Gastrocnemius medialis (tissue), 4 donors: ENCODE results near the gene DPYSL5. TPM values are rescaled to one million over a fixed set of nuclear protein-coding genes. Genes with fewer than 3 reads are reported as not detected.

Source experiments
- ATAC-seq, 2 donors: fragments of 150-250 bp; one replicate each; pipeline ENCODE4 v1.9.1; 2016
- DNase-seq, 2 donors: peaks; one replicate each; pipeline ENCODE4 v3.0.0-alpha.2; 2019
- H3K27ac ChIP-seq, 4 donors: fragments of 200-600 bp; sonication (generic); 1 replicate in 1 of 4; 2 replicates in 3 of 4; pipeline ENCODE4 v1.5.1; 2016 to 2018; ENCODE audit warnings: mild to moderate bottlenecking in 2 of 4, moderate library complexity in 1 of 4
- H3K27me3 ChIP-seq, 3 donors: fragments of 200-600 bp; sonication (generic) in 2 of 3; 1 replicate in 1 of 3; 2 replicates in 2 of 3; pipeline versions ENCODE4 v1.5.1 to v1.6.0; 2016 to 2019; ENCODE audit warnings: mild to moderate bottlenecking in 1 of 3, moderate library complexity in 1 of 3
- H3K36me3 ChIP-seq, 2 donors: fragments of 200-600 bp; sonication (generic) in 1 of 2; one replicate each; pipeline ENCODE4 v1.5.1; 2017 to 2018
- H3K4me1 ChIP-seq, 2 donors: fragments of 200-600 bp; sonication (generic) in 1 of 2; one replicate each; pipeline ENCODE4 v1.5.1; 2016 to 2017; ENCODE audit warnings: mild to moderate bottlenecking in 2 of 2
- H3K4me3 ChIP-seq, 4 donors: fragments of 200-600 bp; sonication (generic) in 3 of 4; 1 replicate in 1 of 4; 2 replicates in 3 of 4; pipeline ENCODE4 v1.5.1; 2016 to 2019; ENCODE audit warnings: mild to moderate bottlenecking in 2 of 4
- H3K9me3 ChIP-seq, 3 donors: fragments of 200-600 bp; sonication (generic) in 2 of 3; 1 replicate in 1 of 3; 2 replicates in 2 of 3; pipeline ENCODE4 v1.5.1; 2016 to 2019
- CTCF ChIP-seq, 5 experiments: fragments of 450-650 bp in 3 of 5; fragments of 200-600 bp in 2 of 5; sonication (generic) in 2 of 5; IDR thresholded peaks in 4 of 5; conservative IDR thresholded peaks in 1 of 5; 1 replicate in 4 of 5; 2 replicates in 1 of 5; pipeline ENCODE4 v1.5.1; 2016 to 2019; ENCODE audit warnings: antibody characterized with exemption in 5 of 5, mild to moderate bottlenecking in 3 of 5, moderate library complexity in 3 of 5
- POLR2A ChIP-seq, 2 donors: fragments of 450-650 bp; IDR thresholded peaks; one replicate each; pipeline ENCODE4 v1.6.1; 2017; ENCODE audit warnings: antibody characterized with exemption in 2 of 2, mild to moderate bottlenecking in 2 of 2, moderate library complexity in 2 of 2
- in situ Hi-C, 4 donors: fragments of 200-750 bp; cut with MboI; loops; one replicate each; pipeline versions ENCODE4 v1.15.0 to v1.8.0; 2017; ENCODE audit warnings: low sequenced_read_pairs in 4 of 4
- intact Hi-C: fragments of 100-400 bp; cut with DNase I; formaldehyde crosslinking; loops from one replicate; pipeline ENCODE4 v1.15.1; 2023; ENCODE audit warnings: low total_unique reads
- total RNA-seq, 4 donors: library from RNA; depleted of rRNA; stranded (reverse); fragments of >200 nt; gene quantifications; one replicate each; pipeline versions ENCODE4 v1.1.0 to v1.2.3, GENCODE V29; 2016

Gene DPYSL5
- total RNA-seq, 4 donors from 2014 or later: not detected

GRCh38 chr2:26910176-26910575, 62.2 kb downstream of the DPYSL5 start:
- no peak overlapping the region for H3K4me3 ChIP-seq
- no peak for ATAC-seq
- no peak overlapping the region for H3K27ac ChIP-seq
- H3K4me1 ChIP-seq: no peaks in the 10 kb centered on the region
- peaks cover 12 to 25% (median 22%) of the 10 kb centered on the region in 3 donors for H3K27me3 ChIP-seq
- TF ChIP-seq CTCF (IDR thresholded peaks at IDR 0.05 in 4 of 5, conservative IDR thresholded peaks at IDR 0.05 in 1 of 5) (no peak), POLR2A (IDR thresholded peaks at IDR 0.05) (no peak)
- in situ Hi-C loops: no loop called here
- no peaks in the 10 kb centered on the region for H3K36me3 ChIP-seq
- intact Hi-C loops: no loop called here
- no peaks in the 10 kb centered on the region for H3K9me3 ChIP-seq
- no peak for DNase-seq

- DNase-seq (no peak), ATAC-seq (no peak)
- Histone ChIP-seq H3K27ac (no peak overlapping the region), H3K4me3 (no peak overlapping the region), H3K4me1 (no peaks in the 10 kb centered on the region), H3K36me3 (no peaks in the 10 kb centered on the region), H3K9me3 (no peaks in the 10 kb centered on the region), H3K27me3 (peaks cover 12 to 25% (median 22%) of the 10 kb centered on the region in 3 donors)
- in situ Hi-C loops: no loop called here
- TF ChIP-seq POLR2A (IDR thresholded peaks at IDR 0.05) (no peak), CTCF (IDR thresholded peaks at IDR 0.05 in 4 of 5, conservative IDR thresholded peaks at IDR 0.05 in 1 of 5) (no peak)
- intact Hi-C loops: no loop called here
Observed at GRCh38 chr2:26911911-26912861, 64.3 kb downstream of the DPYSL5 start.

- ATAC-seq: no peak
- Histone ChIP-seq H3K4me1 (no peaks in the 10 kb centered on the region), H3K27ac (no peak overlapping the region), H3K27me3 (peaks cover 12 to 22% (median 20%) of the 10 kb centered on the region in 3 donors), H3K4me3 (no peak overlapping the region), H3K9me3 (no peaks in the 10 kb centered on the region), H3K36me3 (no peaks in the 10 kb centered on the region)
- TF ChIP-seq CTCF (IDR thresholded peaks at IDR 0.05 in 4 of 5, conservative IDR thresholded peaks at IDR 0.05 in 1 of 5) (no peak), POLR2A (IDR thresholded peaks at IDR 0.05) (no peak)
- no peak for DNase-seq
- intact Hi-C loops (no loop called here), in situ Hi-C loops (no loop called here)
Observed at GRCh38 chr2:26913606-26913998, 65.7 kb downstream of the DPYSL5 start.

GRCh38 chr2:26913999-26914658, 66.2 kb downstream of the DPYSL5 start:
- ATAC-seq (no peak), DNase-seq (no peak)
- H3K27ac ChIP-seq: no peak overlapping the region
- H3K9me3 ChIP-seq: no peaks in the 10 kb centered on the region
- intact Hi-C loops (no loop called here), in situ Hi-C loops (no loop called here)
- H3K36me3 ChIP-seq: no peaks in the 10 kb centered on the region
- H3K4me3 ChIP-seq: no peak overlapping the region
- TF ChIP-seq CTCF (IDR thresholded peaks at IDR 0.05 in 4 of 5, conservative IDR thresholded peaks at IDR 0.05 in 1 of 5) (no peak), POLR2A (IDR thresholded peaks at IDR 0.05) (no peak)
- peaks cover 12 to 22% (median 20%) of the 10 kb centered on the region in 3 donors for H3K27me3 ChIP-seq
- no peaks in the 10 kb centered on the region for H3K4me1 ChIP-seq
